ENCODE data around the gene IGFN1.

- no peak for TF ChIP-seq POLR2AphosphoS5 (IDR thresholded peaks at IDR 0.05; ENCODE audit: low read depth, low read length)
- TF ChIP-seq EP300 (IDR thresholded peaks at IDR 0.05; ENCODE audit: borderline replicate concordance in 1 of 2, low read depth in 1 of 2, low read length in 1 of 2) = no peak
- TF ChIP-seq SMC3 (IDR thresholded peaks at IDR 0.05; ENCODE audit: low read depth, low read length) = no peak
- TF ChIP-seq CTCF (IDR thresholded peaks at IDR 0.05) = no peak
- TF ChIP-seq YY1 (IDR thresholded peaks at IDR 0.05; ENCODE audit: low read depth) = no peak
- no peak for TF ChIP-seq ZBTB33 (IDR thresholded peaks at IDR 0.05; ENCODE audit: borderline replicate concordance, low read depth)
- TF ChIP-seq EZH2phosphoT487 (IDR thresholded peaks at IDR 0.05; ENCODE audit: borderline replicate concordance, low read depth) = no peak
These were observed 8.9 kb upstream of the IGFN1 start for GRCh38 chr1:201181726-201182125.
